OCI-M2 (cell line): ENCODE data around the gene FAM53B.

ENCODE experiments used
- DNase-seq: peaks from one replicate; lab custom pipeline; 2025; ENCODE audit not compliant: unreplicated experiment; lab: John Stamatoyannopoulos, UW

FAM53B gene

DNA sequence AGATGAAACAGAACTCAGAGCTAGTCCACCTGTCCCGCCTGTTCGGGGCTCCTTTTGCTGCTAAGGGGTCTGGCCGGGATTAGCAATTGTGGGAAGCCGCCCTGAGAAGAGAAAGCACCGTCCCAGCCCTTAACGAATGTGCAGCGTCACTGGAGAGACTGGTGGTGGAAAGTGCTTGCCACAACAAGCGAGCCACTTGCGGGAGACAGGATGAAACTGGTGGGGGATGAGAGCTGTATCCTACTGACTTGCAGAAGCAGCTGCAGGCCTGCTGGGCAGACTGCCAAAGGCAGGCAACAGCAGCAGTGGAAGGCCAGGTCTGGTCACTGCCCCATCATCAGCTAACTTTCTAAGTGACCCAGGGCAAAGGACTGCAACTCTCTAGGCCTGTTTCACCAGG is 95.4 kb downstream of the FAM53B start:
- no peak for DNase-seq

DNA sequence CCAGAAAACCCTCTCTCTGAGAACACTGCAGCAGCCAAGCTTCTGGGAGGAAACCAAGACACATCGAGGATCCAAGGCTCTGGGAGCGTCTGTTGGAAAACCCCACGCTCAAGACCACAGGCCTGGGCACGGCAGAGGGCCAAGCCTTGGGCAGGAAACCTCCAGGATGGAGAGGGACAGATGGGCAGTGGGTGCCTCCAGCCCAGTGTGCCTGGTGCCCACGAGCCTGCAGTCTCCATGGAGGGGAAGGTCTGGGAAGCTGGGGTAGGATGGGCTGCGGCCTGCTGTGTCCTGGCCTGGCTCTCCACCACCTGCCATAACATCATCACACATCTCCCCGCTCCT is 96.1 kb downstream of the FAM53B start:
- no peak for DNase-seq

DNA sequence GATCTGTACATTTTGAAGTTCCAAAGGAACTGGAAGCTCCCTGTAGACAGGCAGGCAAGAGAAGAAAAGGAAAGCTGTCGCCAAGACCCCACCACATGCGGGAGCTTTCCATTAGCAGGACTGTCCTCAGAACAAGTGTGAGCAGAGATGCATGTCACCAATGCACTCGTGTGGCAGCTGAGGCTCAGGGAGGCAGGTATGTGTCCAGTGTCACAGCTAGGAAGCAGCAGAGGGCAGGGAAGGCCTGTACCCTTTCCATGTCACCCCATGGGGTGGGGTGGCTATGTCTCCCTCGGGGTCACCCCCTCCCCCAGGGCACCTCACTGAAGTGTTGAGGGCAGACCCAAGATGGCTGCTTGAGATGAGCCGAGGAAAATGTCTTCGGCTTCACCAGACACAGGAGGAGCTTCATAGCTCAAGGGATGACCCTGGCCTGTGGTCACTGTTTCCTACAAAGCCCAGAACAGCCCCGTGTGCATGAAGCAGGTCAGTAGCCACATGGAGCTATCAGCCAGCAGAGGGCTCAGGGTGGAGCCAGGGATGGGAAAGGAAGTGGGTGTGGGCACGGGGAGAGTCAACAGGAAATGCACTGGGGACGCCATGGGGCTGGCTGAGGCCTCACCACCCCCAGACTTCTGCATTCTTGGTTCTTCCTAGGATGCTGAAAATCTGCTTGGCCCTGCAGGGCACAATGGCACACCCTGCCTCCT is 96.6 kb downstream of the FAM53B start:
- DNase-seq = no peak

DNA sequence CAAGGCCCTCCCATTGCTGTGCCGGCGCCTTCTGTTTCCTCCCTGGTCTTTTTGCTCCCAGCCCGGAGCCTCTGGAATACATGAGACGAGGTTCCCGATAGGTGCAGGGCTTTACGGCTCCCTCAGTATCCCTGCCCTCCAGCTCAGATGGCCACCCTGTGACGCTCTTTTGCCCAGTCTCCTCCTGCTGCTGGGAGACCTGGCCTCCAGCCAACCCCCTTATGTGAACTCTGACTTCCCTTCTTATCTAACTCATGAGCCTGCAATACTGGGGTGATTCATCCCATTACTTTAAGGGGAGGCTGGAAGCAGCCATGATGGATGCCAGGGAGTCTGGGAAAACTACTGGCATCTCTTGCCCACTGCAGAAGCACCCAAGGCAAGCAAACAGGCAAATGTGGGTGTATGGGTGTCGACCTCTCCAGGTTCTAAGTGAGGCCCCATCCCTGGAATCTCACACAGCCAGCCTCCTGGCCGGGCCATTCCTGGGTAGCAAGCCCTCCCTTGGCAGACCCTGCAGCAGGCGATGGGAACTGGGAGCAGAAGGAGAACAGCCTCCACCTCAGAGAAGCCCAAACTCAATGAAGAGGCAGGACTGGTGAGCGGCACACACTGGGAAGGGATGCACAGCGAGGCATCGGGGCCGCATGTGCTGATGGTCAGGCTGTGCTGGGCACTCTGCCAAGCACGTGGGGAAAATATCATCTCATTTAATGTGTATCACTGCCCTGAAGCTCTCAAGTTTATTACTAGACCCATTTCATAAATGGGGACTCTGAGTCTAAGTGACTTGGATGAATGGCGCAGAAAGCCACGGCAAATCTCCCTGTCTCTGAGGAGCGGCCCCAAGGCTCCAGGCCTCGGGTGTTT is 97.5 kb downstream of the FAM53B start:
- no peak for DNase-seq

DNA sequence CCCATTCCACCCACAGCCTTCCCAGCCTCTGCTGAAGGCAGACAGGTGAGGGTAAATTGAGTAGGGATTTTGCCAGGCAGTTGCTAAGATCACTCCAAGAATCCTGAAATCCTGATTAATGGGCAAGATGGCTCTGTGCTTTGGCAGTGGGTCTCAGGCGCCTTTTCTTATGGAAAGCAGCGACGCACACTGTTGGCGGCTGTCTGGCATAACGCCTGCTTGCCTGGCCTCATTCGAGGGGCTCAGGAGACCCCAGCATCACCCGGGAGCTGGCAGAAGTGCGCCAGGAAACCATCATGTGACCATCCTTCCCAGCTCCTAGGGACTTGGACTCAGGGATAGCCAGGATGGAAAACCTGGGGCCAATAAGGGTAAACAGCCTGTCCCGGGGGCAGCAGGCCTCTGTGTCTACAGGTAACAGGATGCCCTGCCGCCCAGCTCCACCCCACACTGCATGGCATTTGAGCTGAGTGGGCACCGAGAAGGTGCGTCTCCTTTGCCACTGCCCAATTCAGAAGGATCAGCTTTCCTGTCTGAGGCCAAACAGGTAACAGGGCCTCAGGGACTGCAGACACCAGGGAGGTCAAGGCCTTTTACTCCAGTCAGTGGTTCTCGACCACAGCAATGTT is 98.6 kb downstream of the FAM53B start:
- DNase-seq = no peak

DNA sequence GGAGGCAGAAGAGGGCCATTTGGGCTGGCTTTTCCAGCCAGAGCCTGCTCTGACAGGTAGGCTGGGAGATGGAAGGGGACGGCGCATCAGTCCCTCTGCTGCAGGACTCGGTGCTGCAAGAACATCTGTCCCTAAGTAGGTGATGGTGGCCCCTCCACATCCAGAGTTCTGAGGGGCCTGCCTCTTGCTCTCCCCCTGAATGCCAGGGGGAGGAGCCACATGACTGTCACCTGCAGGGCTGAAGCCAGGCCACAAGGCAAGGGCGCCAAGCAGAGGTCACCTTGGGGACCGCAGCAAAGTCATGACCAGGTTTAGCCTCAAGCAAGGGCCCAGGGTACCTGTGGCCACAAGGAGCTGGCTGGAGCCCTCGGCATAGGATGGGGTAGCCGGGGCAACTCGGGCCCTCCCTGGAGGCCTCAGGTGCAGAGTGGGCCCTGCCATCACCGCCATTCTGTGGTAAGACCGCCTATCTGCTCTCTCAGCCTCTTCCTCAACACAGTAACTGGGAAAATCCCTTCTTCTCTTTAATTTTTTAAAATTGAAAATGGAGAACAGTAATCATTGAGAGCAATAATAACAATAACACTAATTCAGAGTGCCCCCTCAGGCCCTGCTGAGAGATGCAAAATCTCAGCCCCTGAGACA is 99.3 kb downstream of the FAM53B start:
- no peak for DNase-seq

DNA sequence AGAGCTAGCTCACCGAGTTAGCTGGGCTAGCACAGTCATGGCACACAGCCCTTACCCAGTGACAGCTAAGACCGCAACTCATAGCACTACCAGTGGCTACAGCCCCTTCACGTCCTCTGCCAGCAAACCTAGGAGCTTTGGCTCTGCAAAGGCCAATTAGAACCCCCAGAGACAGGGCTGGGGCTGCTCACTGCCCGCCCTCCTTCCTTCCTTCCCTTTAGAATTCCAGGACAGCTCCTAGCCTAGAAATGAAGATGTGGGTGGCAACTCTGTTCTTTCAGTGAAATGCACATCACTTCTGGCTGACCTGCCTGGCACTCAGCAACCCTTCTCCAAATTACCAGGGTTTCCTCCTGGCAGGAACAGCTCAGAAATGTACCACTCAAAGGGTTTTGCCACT is 99.9 kb downstream of the FAM53B start:
- DNase-seq = no peak

DNA sequence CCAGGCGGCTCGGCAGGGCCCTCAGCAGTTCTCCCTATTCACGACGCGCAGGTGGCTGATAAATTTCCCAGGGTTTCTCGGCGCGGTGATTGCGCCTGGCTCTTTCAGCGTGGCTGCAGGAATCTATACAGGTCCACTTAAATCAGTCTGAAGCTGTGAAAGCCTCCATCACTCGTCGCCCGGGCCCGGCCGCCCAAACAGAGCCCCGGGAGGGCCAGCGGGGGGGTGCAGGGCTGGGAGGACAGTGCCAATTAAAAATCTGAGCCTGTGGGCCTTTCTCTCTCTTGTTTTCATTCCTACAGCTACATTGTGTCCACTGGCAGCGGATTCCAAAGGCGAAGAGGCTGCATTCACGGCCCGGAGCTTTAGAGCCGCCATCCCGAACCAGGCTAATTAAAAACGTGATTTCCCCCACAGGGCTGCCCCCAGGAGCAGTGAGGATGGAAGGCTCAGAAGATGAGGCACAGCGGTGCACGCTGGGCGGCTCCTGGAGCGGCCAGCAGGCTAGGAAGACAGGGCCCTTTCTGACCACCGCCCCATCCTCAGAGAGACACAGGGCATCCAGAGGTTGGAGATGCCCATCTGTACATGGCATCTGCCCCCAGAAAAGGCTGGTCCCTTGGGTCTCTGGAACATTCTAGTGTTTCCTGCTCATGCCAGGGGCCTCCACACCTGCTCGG is 100.7 kb downstream of the FAM53B start:
- no peak for DNase-seq

DNA sequence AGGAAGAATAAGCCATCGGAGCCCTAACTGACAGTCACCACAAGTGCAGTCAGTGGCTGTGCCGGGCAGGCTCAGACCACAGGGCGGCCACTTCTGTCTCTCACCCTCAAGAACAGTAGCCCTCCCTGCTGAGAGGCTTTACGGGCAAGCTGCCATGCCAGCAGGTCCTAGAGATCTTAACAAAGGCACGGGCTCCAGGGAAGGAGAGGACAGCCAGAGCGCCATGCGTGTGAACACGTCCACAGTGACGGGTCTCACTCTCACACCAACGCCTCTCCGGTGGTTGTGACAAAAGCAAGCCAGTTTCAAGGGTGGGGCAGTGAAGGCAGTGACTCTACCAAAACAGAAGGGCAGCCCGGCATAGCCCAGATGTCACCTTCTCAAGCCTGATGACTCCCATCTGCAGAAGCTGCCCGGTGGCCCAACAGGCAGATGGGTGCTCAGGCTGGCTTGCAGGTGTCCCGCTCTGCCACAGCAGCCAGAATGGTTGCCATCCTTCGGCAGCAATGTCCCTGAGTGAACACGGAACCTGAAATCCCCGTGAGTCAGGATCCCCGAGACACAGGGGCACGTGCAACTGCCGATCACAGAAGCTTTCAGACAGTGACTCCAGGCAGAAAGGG is 102.0 kb downstream of the FAM53B start:
- DNase-seq = no peak

DNA sequence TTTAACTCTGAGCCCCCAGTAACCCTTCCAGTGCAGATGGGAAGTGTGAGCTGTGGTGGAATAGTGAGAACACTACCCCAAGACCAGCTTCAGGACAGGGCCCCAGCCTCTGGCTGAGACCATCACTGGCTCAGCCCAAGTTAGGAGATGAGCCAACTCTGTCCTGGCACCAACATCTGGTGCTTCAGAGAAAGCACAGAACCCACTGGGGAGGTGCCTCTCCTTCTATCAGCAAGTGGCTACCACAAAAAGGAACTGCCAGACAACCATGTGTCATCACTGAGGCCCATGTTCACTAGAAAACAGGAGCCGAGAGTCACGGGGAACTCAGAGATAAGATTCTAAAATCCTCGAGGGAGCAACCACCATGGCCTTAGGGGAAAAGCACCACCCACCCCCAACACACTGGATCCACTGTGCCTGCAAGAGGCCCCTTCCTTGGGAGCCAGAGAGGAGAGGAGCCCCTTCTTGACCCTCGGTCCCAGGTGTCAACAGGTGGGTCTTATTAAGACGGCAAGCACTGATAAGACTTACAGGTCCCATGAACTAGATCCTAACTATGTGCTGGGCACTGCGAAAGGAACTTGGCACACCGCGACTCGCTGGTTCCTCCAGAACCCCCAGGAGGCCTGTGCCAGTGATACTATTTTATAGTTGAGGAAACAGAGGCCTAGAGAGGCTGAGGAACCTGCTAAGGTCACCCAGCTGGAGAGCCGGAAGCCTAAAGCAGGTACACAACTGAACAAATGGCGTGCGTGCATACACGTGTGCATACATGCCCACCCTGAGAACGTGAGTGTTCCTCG is 102.7 kb downstream of the FAM53B start:
- DNase-seq = peak; percentile 36

DNA sequence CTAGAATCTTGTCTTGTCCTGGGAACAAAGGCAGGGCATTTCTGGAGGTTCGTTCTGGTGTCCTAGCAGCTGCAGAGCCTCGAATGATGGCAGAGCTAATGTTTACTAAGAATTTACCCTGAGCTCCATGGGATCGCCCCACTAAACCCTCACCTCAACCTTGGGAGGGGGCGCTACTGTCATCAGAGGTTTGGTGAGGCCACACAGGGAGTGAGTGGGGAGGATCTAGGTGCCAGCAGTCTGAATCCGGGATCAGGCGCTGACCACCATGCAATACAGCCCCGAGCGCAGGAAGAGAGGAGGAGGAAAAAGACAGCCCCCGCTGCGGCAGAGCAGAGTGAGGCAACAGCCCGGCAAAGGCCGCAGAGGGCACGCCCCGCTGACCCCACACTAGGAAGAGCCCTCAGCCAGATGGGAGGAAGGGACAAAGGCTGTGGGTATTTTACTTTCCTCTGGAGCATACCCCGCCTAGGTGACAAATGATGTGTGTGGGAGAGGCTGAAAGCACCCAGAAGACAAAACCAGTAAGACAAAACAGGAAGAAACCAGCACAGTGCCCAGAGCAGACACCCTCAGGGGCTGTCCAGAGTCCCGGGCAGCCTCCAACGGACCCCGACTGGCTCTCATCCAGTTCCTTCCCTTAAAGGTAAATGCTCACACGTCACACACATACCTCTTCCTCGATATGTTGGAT is 103.5 kb downstream of the FAM53B start:
- DNase-seq = peak; percentile 36

DNA sequence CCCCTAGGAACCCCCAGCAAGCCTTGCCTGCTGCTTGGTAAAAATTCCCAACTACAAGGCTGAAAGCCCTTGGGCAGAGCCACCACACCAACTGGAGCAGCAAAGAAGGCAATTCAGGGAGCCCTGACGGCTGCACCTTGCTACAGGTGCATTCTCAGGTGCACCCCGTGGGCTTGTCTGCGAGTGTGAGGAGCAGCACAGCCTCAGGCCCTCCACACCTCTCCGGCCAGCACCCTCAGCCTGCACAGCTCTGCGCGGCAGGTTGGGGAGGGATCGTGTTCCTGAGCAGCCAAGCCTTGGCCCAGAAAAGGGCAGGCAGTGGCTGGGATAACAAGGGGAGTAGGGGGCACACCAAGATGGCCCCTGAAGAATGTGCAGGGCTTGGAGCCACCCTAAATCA is 104.1 kb downstream of the FAM53B start:
- DNase-seq = no peak

DNA sequence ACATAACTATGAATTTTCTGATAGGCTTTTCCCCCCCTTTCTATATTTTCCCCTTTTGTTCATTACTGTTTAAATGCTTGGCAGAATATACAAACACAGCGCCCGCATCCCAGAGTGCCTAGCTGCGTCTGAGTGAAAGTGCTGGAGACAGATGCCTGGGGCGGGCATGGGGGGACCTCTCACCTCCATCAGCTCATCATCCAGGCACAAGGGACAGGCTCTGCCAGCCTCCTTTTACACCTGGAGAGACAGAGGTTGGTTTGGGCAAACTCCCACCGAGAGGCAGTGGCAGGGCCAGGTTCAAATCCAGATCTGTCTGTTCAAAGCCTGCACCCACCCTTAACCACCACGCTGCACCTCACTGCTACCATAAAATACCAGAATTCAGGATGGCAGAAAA is 104.5 kb downstream of the FAM53B start:
- no peak for DNase-seq

DNA sequence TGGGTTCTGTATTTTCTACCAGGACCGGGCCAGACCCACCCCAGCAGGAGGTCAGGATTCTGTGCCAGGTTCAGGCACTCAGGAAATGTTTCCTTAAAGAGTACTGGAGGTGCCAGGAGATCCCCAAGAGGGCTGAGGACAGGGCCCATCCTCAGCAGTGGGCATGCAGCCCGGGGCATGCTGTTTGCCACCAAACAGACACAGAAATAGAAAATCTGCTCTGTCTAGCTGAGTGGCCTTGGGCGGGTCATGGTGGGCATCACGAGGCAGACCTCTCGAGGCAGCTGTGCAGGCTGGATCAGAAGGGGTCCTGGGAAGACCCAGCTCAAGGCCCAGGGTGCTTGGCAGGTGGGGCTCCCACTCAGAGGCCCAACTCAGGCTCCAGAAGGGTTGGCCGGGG is 105.0 kb downstream of the FAM53B start:
- DNase-seq = no peak

DNA sequence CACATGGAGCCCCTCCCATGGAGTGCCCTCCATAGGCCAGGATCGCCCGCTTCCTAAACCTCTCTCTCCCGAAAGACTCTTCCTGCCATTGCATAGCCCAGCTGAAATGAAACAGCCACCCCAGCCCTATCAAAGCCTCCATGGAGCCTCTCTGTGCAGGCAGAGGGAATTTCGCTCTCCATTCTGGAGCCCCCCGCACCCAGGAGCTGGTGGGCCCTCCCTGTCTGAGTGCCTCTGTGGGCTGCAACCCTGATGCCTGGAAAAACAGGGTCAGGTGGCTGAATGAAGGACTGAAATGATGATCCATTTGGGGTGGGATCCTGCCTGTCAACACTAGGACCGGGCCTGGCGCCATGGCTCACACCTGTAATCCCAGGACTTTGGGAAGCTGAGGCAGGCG is 106.4 kb downstream of the FAM53B start:
- no peak for DNase-seq

DNA sequence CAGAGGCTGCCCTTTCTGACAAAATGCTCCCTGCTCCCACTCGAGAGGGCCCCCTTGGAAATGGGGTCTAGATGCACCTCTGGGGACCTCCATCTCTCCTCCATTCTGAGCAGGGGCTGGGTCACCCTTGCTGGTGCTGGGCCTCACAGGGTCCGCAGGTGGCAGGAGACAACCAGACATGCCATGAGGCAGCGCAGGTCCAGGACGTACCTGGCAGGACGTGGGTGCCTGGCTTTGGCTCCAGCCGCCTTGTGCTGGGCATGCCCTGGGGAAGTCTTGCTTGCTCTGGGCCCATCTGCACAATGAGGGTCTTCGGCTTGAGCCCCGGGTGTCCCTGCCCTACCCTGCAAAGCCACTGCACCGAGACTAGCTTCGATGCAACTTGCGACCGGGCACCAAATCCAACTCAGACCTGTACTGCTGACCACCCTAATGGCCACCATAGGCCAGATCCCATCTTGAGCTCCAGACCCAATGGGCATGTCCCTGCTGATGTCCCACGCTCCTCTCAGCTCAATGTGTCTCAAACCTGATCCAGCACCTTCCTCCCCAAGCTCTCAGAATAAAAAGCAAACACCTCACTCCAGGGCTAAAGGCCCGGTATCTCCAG is 107.0 kb downstream of the FAM53B start:
- no peak for DNase-seq

DNA sequence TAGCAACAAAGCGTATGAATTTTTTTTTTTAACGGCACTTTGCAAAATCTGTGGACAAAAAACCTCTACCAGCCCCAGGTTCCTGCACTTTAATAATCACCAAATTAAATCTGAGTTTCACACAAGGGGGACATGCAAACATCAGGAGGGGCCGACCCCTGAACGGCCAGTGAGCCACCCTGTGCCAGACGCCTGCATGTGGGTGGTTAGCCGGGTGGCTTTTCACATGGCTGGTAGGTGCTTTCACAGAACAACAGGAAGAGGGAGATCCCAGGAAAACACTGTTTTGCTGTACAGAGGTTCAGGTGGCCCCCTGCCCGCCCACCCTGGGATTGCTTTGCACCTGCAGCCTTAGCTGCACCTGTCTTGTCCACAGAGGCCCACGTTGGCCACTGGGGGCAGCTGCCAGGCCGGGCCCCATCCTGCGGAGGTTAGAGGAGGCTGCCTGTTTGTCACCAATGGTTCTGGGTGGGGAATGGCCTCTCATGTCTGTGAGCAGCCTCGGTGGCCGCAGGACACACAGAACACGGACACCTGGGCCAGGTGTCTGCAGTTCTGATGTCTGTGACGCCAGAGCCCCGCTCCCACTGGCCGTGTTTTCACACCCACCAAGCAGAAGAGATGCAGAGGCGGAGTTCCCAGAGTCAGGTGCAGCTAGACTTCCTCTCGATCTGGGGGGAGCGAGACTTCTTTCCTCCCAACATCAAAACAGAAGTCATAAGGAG is 107.7 kb downstream of the FAM53B start:
- DNase-seq = no peak

DNA sequence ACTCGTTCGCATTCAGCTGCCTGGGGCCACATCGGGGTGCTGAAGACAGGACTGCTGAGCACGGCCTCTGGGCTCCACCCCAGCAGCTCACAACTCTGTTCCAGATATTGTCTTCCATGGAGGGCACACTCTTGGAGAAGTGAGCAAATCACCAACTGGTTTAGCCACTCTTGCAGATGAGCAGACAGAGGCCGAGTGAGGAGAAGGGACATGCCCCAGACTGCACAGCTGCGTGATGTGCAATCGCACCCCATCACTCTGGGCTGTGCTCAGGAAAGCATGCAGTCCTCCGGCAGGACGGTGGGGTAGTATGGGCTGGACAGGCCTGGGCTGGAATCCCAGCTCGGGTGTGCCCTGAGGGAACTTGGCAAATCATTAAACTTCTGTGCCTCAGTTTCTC is 111.6 kb downstream of the FAM53B start:
- DNase-seq = no peak
